Measurements from ENCODE around the gene PPFIA3.
A peak's percentile ranks its signal among the peaks of the same experiment; 100 is the strongest.

DNA sequence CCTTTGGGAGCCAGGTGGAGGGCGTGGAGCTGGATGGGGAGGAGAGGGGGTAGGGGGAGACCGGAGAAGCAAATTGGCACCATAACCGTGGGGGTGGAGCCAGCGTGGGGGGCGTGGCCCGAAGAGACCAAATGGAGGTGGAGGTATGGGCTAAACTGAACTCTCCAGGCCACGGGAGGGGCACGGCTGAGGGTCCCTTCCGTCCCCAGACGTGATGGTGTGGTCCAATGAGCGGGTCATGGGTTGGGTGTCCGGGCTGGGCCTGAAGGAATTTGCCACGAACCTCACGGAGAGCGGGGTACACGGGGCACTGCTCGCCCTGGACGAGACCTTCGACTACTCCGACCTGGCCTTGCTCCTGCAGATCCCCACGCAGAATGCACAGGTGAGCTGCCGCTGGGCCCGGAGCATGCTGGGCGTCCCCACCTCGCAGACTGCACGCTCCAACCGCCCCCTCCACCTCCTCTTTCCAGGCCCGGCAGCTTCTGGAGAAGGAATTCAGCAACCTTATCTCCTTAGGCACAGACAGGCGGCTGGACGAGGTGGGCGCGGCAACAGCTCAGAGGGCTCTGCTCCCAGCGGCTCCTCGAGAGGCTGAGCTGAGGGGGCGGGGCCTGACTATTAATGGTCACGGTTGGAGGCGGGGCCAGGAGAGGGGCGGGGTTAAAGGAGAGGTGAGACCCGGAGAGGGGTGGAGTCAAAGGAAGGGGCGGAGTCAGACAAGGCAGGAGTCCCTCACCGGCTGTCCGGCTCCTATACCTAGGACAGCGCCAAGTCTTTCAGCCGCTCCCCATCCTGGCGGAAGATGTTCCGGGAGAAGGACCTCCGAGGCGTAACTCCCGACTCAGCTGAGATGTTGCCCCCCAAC lies 29.7 kb downstream of the PPFIA3 start:
- TF ChIP-seq, protein P1, sequence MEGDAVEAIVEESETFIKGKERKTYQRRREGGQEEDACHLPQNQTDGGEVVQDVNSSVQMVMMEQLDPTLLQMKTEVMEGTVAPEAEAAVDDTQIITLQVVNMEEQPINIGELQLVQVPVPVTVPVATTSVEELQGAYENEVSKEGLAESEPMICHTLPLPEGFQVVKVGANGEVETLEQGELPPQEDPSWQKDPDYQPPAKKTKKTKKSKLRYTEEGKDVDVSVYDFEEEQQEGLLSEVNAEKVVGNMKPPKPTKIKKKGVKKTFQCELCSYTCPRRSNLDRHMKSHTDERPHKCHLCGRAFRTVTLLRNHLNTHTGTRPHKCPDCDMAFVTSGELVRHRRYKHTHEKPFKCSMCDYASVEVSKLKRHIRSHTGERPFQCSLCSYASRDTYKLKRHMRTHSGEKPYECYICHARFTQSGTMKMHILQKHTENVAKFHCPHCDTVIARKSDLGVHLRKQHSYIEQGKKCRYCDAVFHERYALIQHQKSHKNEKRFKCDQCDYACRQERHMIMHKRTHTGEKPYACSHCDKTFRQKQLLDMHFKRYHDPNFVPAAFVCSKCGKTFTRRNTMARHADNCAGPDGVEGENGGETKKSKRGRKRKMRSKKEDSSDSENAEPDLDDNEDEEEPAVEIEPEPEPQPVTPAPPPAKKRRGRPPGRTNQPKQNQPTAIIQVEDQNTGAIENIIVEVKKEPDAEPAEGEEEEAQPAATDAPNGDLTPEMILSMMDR (IDR thresholded peaks at IDR 0.05 in 8 of 11, conservative IDR thresholded peaks at IDR 0.05 in 3 of 11) = no peak
- no peak for TF ChIP-seq POLR2A (IDR thresholded peaks at IDR 0.05)
- TF ChIP-seq POLR2AphosphoS5 (IDR thresholded peaks at IDR 0.05) = peak in 2 of 3 donors; percentile 72 to 75

Measured in spleen (tissue), 7 donors.